Measurements from ENCODE around the gene PHACTR2.
A peak's percentile ranks its signal among the peaks of the same experiment; 100 is the strongest.
"Not testable (repeated sequence)": the region's sequence is repeated elsewhere in the genome, so short reads cannot be mapped to it uniquely, and the experiment has no call there.

The PHACTR2 gene

GRCh38 chr6:143699430-143699825 is 21.7 kb downstream of the PHACTR2 start:
- no peak for DNase-seq

DNA sequence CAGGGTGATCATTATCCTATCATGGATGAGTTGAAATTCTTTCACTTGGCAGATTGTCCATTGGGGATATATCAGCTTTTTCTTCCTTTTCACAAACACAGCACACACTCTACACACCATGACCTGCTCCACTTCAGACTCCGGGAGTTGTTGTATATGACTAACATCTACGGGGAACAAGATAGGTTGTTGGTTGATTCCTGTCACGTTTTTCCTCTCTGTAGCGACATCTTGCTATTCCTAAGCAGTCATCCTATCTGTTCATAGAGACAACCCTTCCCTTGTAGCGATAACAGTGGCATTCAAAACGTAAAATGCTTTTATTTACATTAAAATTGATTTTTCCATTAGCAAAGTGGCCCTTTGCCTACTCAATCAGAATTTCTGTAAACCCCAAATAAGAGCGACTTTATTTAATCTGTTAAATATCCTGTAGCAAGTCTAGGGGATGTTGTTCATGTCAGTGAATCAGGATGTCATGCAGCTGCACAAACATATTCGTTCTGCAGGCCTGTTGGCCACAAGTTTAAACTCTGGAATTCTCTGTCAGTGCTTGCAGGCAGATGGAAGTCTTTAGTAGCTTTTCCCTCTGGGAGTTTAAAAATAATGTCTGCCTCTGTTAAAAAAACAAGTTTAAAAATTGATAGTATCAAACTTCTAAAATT is 23.1 kb downstream of the PHACTR2 start:
- peak; percentile 2 for DNase-seq

DNA sequence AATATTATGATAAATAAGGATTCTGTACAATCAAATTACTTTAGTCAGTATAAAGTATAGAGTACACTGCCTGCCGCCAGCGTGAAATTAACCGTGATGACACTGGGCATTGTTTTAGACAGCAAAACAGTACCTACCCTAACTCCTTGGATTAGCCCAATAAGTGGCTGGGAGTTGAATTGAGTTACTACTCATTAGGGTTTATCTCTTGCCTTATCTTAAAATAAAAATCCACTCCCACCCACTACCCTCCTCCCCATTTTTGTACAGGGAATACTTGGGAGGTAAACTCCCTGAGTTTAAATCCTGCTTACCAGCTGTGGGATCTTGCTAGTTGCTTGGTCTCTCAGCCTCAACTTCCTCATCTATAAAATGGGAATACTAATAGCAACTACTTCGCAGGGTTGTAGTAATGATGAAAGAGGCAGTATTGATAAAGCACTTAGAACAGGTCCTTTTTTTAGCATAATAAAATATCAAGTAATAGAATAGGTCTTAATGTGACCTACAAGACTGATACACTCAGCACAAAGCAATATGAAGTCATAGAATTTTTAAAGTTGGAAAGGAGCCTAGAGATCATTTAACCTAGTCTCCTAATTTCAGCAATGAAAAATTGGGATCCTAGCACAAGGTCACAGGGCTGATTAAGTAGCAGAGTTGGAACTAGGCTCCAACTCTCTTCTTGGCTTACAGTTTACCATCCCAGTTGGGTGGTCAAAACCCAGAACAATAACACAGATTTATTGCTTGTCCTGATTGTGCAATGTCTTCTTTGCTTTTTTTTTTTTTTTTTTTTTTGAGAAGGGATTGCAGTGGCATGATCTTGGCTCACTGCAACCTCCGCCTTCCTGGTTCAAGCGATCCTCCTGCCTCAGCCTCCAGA is 23.8 kb downstream of the PHACTR2 start:
- no peak for DNase-seq

GRCh38 chr6:143705569-143705968 is 27.8 kb downstream of the PHACTR2 start:
- no peak for DNase-seq

GRCh38 chr6:143707697-143708096 is 29.9 kb downstream of the PHACTR2 start:
- no peak for DNase-seq

DNA sequence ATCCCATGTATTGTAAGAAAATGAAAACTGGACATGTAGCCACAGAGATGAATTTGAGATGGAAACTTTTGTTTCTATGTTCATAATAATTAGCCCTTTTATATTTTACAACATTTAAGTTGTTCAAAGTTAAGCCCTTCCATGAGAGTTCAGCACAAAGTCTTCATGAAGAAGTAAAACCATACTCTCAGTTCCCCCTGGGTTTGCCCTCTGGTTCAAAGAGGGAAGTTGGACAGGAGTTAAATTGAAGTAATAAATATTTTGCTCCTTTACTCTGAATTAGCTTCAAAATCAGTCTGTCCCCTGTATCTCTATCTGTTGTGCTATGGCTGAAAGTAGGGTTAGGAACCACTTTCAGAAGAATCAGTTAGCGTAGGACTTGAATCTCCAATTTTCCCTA is 31.1 kb downstream of the PHACTR2 start:
- no peak for DNase-seq

DNA sequence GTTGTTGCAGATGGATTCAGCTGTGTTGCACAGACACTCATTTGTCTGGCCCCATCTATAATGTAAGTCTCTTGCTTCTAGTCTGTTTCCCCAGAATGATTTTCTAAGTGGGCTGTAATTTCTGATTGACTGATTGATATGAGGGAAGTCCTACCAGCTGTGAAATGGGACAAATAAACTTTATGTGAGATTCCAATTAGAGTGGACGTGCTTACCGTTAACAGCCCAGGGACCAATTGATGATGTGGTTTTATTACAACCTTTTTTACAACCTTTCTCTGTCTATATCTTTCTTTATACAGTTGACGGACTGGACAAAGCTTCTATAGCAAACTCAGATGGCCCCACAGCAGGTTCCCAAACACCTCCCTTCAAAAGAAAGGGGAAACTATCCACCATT is 33.9 kb downstream of the PHACTR2 start:
- DNase-seq, result no peak

- no peak for DNase-seq
These were observed 40.7 kb downstream of the PHACTR2 start for GRCh38 chr6:143718472-143718871.

- no peak for DNase-seq
These were observed 43.9 kb downstream of the PHACTR2 start for GRCh38 chr6:143721642-143722041.

DNA sequence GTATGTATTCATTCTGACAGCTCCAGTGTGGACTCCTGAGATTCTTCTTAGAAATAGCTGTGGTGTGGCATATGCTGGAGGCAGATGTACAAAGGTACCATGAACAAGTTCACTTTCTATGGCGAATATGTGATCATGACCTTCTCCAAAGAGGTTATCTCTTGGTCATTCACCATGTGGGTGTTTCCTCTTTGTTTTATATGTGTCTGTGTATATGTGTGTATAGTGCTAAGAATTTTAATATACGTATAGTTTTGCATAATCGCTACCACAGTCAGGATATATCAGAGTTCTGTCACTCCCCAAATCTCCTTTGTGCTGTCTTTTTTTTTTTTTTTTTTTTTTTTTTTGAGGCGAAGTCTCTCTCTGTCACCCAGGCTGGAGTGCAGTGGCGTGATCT is 47.1 kb downstream of the PHACTR2 start:
- no peak for DNase-seq

DNA sequence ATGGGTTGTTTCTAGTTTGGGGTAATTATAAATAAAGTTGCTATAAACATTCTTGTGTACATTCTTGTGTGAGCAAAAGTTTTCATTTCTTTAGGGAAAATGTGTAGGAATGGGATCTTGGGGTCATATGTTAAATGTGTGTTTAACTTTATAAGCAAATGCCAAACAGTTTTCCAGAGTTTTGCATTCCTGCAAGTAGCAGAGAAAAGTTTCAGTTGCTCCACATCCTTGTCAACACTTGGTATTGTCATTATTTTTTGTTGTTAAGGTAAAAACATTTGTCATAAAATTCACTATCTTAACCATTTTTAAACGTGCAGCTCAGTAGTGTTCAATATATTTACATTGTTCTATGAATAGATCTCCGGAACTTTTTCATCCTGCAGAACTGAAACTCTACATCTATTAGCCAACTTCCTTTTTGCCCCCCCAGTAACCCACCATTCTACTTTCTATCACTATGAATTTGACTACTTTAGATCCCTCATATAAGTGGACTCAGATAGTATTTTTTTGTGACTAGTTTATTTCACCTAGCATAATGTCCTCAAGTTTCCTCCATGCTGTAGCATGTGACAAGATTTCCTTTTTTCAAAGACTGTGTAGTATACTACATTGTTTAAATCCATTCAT is 48.4 kb downstream of the PHACTR2 start:
- no peak for DNase-seq

DNA sequence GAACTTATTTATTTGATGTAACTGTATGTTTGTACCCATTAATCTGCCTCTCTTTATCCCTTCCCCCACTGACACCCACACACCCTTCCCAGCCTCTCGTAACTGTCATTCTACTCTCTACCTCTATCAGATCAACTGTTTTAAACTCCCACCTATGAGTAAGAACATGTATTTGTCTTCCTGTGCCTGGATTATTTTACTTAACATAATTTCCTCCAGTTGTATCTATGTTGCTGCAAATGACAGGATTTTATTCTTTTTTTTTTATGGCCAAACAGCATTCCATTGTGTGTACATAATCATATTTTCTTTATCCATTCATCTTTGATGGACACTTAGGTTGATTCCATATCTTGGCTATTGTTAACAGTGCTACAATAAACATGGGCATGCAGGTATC is 49.3 kb downstream of the PHACTR2 start:
- no peak for DNase-seq

- DNase-seq, result no peak
These were observed 54.0 kb downstream of the PHACTR2 start for GRCh38 chr6:143731789-143732188.

GRCh38 chr6:143732536-143732935 is 54.8 kb downstream of the PHACTR2 start:
- DNase-seq, result no peak

DNA sequence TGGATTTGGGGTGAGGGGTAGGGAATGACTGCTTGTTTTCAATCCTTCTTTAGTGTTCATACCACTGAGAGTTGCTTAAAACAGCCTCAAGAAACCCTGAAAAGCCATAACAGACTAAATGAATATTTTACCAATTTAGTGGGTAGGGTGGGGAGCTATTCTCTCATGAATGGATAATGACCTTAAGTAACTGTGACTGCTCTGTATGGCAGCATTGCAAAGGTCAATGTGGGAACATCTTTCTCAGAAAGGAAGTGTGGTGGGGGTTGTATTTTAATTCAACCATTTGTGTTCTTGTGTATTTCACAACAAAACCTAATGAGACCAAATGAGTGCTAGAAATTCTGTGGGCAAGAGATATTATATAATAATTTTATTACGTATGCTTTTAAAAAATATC is 55.7 kb downstream of the PHACTR2 start:
- no peak for DNase-seq

DNA sequence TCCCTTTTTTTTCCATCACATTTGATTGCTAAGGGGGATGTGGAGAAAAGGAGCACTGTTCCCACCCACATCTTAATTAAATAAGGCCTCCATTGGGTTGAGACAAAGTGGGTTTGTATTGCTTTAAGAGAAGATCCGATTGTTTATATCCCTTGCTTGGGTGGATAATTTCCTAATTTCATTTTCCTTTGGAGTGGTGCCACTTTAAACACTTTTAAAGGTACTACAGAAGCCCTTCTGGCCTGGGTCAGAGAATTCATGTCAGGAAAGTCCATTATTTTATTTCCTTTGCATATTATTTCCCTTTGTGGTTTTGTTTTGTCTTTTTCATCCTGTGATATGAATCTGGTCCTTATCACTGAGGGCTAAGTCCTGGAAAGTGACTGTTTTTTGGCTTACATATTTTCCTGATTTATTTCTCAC is 56.9 kb downstream of the PHACTR2 start:
- DNase-seq, result peak; percentile 3

GRCh38 chr6:143738072-143738690 is 60.4 kb downstream of the PHACTR2 start:
- not testable (repeated sequence) for DNase-seq

DNA sequence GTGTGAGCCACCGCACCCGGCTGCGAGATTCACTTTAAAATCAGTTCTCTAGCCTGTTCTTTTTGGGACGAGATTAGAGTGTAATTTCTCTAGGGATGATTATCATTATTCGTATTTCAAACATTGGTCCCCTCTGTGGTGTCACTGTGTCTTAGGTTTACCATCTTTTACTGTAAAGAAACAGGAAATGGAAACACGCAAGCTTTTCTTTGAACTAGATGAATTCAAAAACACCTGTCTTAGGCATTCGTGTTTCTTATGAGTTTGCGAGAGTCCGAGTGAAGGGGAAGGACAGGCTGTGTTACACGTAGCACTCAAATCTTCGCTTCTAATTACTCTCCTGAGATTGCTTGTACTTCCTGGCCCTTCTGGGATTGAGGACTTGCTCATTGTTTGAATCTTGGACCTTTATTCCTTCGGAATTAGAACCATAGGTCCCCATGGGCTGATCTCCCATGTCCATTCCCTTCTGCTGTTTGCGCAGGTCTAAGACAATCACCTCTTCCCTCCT is 61.6 kb downstream of the PHACTR2 start:
- no peak for DNase-seq

DNA sequence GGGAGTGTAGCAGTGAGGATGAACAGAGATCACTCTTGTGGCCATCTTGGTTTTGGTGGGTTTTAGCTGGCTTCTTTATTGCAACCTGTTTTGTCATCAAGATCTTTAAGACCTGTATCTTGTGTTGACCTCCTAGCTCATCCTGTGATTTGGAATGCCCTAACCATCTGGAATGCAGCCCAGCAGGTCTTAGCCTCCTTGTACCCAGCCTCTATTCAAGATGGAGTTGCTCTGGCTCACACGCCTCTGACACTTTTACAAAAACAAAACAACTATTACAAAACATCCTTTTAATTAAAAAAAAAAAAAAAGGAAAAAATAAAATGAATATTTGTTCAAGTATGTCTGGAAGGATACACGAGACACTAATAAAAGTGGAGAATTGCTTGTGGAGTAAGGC is 62.4 kb downstream of the PHACTR2 start:
- DNase-seq, result no peak

- no peak for DNase-seq
These were observed 63.7 kb downstream of the PHACTR2 start for GRCh38 chr6:143741480-143741879.

GRCh38 chr6:143742070-143742954 is 64.5 kb downstream of the PHACTR2 start:
- no peak for DNase-seq

DNA sequence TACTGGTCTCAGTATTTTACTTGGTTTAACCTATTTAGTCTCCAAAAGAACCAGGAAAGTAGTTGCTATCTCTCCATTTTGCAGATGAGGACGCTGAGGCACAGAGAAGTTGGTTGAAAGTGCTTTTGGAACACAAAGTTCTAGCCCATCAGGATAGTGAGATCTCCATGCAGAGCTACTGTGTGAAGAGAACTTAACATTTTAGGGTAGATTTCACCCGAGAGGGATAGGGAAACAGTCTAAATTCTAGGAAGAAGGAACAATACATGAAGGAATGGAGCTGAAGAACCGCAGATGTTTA is 65.1 kb downstream of the PHACTR2 start:
- no peak for DNase-seq

Data from NCI-H1092 treated with DMSO at 0.1 percent for 48 hours (cell line).